NCI-H2227 (cell line): Measurements from ENCODE around the gene DSCAM.
"Not testable (repeated sequence)": the region's sequence is repeated elsewhere in the genome, so short reads cannot be mapped to it uniquely, and the experiment has no call there.

Experiments used
- DNase-seq: peaks from one replicate; lab custom pipeline; 2025; ENCODE audit not compliant: unreplicated experiment; lab: John Stamatoyannopoulos, UW

Gene DSCAM

DNA sequence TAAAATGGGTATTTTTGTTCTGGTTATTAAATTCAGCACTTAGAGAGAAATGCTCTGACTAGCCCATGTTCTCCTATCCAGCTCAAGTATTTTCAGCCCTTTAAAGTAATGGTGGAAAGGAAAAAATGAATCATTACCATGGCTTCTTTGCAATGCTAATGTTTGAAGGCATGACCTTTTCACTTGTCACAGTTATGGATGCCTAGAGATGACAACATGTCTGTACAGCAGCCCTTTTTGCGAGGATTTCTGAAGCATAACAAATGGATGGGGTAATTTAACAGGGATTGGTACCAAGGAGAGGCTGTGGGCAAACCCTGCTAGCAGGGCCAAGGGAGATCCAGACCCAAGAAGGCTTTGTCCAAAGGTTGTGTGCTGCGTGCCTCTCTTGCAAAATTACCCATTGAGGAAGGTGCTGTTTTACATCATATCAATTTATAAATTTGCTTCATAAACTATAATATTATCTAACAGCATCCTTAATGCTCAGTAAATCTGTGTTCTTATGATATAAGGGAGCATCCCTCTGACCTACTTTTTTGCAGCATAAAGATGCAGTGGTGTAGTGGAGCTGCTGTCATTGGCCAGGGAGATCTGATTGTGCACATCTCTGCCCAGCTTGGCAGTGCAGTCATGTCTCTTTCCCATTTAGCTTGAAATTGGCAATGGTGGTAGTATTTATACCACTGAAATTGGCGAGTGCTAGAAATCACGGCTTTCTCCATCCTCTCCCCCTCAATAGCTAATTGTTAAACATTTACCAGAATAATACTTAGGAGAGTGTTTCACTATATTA is 652.6 kb downstream of the DSCAM start:
- DNase-seq = no peak

DNA sequence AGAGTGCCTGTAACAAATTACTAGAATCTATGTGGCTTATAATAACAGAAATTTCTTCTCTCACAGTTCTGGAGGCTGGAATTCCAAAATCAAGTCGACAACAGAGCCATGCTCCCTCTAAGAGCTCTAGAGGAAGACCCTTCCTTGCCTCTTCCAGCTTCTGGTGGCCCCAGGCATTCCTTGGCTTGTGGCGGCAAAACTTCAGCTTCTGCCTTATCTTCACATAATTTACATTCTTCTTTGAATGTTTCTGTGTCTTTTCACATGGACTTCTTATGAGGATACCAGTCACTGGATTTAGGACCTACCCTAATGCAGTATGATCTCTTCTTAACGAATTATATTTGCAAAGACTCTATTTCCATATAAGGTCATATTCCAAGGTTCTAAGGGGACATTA is 655.3 kb downstream of the DSCAM start:
- DNase-seq = no peak

DNA sequence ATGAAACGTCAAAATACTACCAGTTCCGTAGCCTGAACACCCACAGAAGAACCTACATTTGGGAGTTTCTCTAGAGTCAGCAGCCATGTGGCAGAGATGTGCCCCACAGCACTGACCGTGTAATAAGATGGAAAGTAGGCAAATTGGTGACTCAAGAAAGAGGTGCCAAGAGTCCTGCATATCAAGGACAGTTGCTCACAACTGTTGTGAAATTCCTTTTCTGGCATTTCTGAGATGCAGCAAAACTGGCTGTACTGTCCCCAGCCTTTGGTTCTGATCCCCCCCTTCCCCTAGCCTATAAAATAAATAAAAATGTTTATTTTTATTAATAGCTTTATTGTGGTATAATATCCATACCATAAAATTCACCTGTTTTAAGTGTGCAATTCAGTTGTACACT is 655.8 kb downstream of the DSCAM start:
- no peak for DNase-seq

DNA sequence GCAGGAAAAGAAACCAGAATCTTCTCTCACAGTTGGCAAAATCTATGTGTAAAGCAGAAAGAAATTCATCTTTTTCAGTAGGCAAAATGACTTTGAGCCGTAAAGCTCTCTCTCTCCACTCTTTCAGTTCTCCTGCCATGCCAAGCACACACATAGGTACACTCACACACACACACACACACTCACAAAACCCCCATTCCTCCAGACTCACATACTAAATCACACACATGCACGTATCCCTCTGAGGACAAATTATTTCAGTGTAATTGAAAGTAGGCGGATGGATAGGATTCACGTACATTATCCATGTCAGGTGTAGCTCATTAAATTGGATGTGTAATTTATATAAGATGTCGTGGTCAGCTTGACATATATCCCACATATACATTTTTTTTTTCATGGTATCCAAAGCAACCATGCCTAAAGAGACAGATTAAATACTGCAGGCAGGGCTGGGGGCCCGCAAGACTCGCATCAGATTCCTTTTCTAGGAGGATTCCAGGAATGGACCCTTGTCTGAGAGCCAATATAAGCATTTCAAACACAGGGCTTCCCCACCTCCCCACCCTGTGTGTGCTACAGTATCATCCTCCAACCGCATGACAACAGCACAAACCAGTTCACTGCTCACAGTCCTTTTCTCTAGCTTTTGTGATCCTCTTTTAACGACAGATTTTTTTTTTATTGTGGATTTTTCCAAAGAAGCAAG is 658.9 kb downstream of the DSCAM start:
- no peak for DNase-seq

DNA sequence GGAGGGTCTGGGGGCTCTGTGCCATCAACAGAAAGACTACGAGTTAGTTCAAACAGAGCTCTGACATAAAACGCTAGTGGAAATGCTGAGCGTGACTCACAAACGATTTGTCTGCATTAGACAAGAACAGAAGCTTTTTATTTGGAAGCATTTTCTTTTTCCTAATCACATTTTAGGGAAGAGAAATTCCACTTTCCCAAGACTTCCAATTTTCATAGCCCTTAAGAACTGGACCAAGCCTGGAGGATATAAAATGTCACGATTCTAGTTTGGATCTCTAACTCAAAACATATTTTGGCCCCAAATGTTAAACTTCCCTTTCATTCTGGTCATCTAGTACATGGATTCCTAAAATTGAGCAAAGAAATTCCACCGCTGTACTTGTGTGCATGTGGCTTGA is 659.7 kb downstream of the DSCAM start:
- DNase-seq = no peak

DNA sequence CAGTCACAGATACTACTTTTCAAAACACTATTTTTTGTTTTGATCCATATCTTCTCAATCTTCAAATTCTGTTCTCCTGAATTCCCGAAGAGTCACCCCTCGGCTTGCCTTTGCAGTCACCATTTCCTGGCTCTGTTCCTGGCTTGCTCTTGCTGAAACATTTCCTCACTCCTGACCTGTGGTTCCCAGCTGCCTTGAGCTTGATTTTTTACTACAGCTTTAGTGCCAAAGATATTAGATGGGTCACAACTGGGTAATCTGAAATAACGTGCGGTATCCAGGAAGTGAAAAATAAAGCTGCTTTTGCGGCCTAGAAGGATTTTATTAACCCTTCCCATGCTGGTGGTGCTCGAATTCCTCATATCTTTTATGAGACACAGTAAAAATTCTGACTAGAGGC is 660.9 kb downstream of the DSCAM start:
- no peak for DNase-seq

DNA sequence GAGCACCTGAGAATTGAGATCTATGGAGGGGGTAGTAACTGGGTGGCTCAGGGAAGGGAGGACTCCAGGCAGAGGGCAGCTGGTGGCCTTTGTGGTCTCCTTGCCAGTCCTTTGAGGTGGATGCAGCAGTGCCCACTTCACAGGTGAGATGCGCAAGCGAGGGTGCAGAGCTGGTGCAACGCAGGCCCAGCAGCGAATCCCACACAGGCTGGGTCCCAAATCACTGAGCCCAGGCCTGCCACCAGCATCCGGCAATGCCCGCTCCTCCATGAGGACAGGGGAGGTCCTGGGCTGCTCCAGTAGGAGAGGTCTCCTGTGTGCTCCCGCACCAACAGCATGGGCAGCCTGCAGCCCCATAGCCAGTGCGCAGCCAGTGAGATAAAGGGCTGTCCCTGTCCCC is 661.8 kb downstream of the DSCAM start:
- DNase-seq = no peak

DNA sequence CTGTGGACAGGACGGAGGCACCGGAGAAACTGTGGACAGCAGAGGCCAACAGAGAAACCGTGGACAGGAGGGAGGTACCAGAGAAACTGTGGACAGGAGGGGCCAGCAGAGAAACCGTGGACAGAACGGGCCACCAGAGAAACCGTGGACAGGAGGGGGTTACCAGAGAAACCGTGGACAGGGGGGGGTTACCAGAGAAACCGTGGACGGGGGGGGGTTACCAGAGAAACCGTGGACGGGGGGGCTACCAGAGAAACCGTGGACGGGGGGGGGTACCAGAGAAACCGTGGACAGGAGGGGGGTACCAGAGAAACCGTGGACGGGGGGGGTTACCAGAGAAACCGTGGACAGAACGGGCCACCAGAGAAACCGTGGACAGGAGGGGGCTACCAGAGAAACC is 664.5 kb downstream of the DSCAM start:
- not testable (repeated sequence) for DNase-seq

DNA sequence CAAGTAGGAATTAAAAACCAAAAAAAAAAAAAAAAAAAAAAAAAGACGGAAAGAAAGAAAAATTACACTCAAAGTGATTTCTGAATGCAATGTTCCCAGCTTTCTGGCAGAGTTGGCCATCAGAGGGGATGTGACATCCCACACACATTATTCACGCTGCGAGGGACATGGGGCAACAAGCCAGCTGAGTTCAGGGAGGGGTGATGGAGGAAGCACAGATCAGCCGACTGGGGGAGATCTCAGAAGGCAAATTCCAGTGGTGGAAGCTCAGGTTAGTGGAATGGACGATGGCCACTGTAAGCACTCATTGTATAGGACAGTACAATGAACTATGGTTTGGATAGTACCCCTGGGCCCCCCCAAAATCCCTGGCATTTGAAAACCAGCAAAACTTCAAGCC is 667.8 kb downstream of the DSCAM start:
- no peak for DNase-seq

DNA sequence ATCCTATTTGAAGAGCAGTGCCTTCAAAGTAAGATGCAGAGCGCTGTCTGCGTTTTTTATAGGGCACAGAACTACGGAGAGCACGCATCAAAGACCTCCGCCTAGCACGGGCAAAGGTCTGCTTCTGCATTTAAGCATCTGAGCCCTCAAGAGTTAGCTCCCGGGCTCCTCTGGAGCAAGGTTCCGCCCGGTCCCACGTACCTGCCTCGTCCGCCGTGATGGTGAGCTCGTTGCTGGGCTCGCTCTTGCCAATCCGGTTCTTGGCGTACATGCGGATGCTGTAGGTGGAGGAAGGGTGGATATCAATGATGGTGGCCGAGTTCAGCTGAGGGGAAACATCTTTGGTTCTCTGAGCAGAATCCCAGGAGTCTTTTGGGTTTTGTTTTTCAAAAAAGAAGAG is 668.2 kb downstream of the DSCAM start:
- no peak for DNase-seq

DNA sequence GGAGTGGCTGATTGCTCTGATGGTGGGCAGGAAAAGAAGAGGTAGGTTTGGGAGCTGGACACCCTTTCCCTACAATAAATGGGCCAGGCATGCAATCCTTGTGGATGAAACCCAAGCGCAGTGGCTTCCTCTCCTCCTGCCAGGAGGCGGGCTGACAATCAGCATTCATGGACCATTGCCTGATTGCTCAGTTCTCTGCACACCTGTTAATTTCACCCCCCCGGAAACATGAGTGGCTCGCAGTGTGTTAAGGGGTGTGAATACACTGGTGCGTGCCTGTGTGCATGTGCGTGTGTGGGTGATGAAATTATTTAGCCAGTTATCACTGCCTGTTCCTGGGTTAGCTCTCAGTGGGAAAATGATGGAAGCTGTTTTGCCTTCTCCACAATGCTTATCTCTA is 669.0 kb downstream of the DSCAM start:
- DNase-seq = no peak

DNA sequence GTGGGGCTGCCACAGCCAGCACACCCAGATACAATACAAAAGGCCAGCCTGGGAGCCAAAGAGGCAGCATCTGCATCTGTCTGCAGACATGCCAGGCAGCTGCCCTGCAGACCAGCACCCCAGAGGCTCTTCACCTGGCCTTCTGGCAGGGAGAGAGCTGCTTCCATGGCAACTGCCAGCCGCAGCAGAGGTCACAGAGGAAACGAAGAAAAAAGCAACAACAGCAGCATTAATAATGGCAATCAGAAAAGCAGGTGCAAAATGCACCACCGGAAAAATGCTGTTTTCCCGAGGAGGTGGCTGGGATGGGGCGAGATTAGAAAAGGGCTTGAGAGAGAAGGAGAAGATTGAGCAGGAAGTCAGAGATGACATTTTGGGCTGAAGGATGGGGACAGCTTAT is 670.2 kb downstream of the DSCAM start:
- peak; percentile 77 for DNase-seq

DNA sequence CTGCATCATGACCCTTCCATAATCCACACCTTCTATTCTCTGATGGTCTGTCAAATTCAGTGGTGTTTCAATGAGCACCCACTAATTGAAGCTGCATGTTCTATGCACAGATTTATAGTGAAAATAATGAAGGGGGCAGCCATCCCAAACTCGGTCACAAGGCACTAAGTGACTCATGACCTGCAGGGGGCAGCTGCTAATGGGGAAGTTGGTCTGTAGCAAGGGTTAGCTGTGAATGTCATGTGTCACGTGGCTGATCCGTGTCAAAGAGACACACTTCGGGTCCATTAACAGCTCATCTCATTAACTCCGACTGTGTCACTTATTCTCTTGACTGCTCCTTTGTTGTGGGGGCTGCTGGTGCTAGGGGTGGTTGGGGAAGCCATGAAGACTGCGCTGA is 673.1 kb downstream of the DSCAM start:
- DNase-seq = no peak

DNA sequence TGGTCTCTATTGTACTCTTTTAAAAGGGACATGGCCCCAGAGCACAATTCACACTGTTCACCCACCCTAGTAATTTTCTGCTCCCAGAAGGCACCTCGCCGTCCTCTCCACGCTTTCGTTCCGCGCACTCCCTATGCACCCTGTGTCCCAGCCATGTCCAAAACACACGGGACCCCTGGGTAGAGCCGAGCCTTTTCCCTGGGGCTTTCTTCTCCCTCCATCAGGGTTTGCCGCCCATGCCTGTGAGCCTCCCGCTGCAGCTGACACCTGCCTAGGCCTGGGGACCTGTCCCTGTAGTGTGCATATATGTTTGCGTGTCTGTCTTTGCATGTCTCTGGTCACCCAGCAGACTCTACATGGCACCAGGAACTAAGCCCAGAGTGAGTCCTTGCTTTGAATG is 677.0 kb downstream of the DSCAM start:
- no peak for DNase-seq

DNA sequence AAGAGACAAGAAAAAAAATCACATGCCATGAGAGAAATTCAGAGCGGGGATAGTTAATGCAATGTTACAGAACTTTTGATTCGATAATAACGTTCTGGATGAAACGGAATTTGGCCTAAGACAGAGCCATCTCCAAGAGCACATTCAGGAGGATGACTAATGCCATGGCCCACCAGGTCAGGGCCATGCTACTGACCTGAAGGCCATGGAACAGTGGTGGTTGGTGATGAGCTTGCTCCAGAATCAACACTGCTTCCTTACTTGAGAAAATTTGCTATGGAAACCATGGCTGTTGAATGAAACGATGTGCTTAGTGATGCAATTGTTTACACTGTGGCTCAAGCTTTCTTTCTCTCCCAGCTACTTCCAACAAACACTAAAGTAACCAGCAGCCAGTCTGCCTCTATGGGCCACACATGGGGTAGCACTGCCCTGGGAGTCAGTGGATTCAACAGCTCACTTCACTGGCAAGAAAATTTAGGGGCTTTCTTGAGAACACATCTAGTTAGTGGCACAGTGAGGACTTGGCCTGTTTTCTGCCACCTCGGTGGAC is 680.6 kb downstream of the DSCAM start:
- DNase-seq = no peak

DNA sequence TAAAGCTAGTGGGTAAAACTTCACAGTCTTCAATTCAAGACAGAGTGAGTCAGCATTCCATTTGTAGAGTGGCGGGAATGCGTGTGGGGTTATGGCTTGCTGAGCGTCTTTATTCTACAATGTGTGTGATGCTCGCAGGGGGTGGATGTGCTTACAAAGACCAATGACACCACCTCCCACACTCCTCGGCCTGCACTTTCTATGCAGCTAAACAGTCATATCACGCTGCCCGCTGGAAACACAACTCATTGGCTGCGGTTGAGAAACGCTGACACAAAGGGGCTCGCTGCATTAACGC is 681.2 kb downstream of the DSCAM start:
- no peak for DNase-seq

DNA sequence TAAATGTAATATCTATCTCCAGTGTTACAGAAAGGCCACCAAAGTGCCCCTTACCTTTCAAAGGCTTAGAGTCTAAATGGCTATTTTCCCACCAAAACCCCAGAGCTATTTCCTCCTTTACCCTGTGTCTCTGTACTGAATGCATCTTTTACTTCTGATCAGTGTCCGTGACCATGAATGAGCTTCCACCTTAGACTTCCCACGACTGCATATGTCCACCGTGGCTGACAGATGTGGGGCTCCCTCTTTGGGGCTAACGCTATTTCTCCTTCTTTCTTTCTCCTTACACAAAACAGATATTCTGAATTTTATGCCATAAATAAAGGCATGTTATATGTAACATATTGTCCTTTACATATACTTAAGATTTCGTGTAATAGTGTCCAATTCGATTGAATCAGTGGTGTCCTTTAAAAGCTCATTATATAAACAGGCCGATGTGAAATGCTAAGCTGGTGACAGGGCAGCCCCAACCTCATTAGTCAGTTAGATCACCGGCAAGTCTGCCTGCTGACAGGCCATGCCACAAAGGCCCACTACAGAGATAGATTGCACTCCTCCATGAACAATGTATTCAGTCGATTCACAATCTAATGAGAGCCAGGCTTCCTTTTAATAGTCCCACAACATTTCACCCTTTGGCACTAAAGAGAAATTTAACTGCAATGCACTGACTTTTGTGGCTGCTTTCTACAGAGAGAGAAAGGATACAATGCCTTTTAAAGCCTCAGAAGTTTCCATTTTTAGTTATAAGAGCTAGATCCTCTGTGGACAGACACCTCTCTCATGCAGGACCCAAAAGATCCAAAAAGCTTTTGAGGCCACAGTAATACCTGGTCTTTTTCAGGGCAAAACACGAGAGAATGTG is 681.8 kb downstream of the DSCAM start:
- DNase-seq = no peak

DNA sequence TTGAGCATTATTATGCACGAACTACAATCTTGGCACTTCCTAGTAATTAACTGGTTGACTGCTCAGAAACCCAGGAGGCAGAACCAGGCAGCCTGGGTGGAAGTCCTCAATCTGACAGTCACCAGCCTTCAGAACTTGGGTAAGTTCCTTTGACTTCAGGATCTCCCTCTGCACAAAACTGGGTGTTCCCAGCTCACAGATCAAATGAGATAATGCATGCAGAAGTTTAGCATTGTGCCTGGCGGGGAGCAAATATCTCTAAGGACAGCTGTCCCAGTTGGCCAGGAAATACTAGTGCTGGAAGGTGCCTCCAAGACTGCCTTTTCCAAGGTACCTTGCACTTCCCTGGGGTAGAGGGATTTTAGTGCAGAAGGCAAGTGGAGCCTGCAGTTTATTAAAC is 684.9 kb downstream of the DSCAM start:
- no peak for DNase-seq

DNA sequence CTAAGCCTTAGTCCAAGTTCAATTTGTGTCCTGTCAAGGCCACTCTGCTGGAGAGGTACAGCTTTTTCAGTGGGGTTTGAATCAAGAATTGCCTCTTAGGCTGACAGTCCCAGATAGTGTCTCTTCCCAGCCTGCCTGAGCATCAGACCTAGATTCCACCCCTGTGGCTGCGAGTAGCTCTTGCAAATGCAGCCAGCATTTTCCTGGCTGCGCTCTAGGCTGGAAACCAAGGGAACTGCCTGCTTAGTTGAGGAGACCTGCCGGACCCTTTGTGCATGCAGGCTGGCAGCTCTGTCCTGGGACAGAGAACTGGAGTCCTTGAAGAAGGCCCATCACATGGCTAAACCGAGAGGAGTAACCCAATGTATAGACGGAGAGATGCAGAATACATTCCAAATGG is 686.0 kb downstream of the DSCAM start:
- DNase-seq = no peak

DNA sequence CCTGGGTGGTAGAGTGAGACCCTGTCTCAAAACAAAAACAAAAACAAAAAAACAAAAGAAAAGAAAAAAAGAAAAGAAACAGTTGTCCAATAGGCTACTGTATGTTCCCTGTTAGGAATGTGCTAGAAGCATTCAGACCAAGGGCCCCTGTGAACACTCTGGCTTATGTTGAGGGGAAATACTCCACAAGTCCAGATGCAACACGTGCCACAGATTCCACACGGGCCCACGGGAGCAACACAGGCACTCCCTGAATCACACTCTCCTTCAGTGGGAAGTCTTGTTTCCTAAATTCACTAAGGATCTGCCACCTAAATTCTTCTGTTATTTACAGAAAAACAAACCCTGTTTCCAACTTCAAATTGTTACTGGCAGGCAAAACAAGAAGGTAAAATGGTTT is 688.6 kb downstream of the DSCAM start:
- DNase-seq = no peak

DNA sequence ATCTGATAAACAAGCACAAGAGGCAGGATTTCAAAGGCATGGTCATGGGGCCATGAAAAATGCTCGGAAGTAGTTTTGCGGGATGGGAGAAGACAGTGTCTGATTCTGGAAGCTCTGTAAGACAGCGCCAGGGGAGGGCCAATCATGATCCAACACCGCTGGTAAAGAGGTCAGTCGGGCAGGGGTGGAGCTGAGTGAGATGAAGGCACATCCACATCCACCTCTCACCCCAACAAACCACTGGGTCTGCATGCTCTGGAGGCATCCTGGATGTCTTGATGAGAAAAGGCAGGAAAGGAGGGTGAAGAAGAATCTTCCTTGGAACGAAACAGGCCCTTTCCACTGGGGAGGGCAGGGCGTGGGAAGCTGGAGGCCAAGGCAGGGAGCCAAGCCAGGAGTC is 691.4 kb downstream of the DSCAM start:
- DNase-seq = no peak

DNA sequence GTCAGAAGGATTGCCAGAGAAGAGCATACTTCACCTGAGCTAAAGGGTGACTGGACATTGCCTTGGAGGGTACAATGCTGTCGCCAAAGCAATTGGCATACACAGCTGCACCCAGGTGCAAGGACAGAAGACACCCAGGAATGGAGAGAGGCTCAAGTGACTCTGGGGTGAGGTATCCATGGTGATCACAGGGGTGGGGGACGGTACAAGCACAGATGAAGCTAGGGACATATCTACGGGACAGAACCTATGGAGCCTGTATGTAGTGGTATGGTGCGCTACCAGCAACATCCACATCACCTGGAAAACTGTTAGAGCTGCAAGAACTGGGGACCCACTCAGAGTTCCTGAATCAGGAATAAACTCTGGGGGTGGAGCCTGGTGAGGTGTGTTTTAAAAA is 693.6 kb downstream of the DSCAM start:
- no peak for DNase-seq
